HEK293 (cell line): ENCODE measurements around the gene GPR146.

Source experiments
- GFI1B ChIP-seq: fragments of 450-650 bp; formaldehyde crosslinking; IDR thresholded peaks from 2 replicates; pipeline ENCODE4 v1.5.1; 2016; ENCODE audit warnings: missing biosample characterization, missing genetic modification characterization
- SP3 ChIP-seq: fragments of 450-650 bp; formaldehyde crosslinking; IDR thresholded peaks from 2 replicates; pipeline ENCODE4 v1.5.1; 2016; ENCODE audit warnings: missing biosample characterization, missing genetic modification characterization
- ZNF114 ChIP-seq: fragments of 450-650 bp; formaldehyde crosslinking; IDR thresholded peaks from 2 replicates; pipeline ENCODE4 v1.5.0; 2017; ENCODE audit warnings: missing biosample characterization, missing genetic modification characterization
- ZNF169 ChIP-seq: fragments of 450-650 bp; formaldehyde crosslinking; IDR thresholded peaks from 2 replicates; pipeline ENCODE4 v1.5.1; 2016; ENCODE audit warnings: missing biosample characterization, missing genetic modification characterization
- ZNF274 ChIP-seq, 2 experiments: fragments of 200-500 bp in 1 of 2; fragments of 450-650 bp in 1 of 2; sonication (Bioruptor generic) in 1 of 2; formaldehyde crosslinking in 1 of 2; IDR thresholded peaks; 2 replicates each; pipeline versions ENCODE4 v1.5.1 to v1.6.1; 2014 to 2016; ENCODE audit warnings: borderline replicate concordance in 1 of 2, inconsistent platforms in 1 of 2, low read length in 1 of 2, missing biosample characterization in 1 of 2, missing genetic modification characterization in 1 of 2
- ZNF335 ChIP-seq: fragments of 450-650 bp; formaldehyde crosslinking; conservative IDR thresholded peaks from 2 replicates; pipeline ENCODE4 v1.5.1; 2016; ENCODE audit warnings: missing biosample characterization, missing genetic modification characterization
- ZNF48 ChIP-seq: fragments of 450-650 bp; formaldehyde crosslinking; IDR thresholded peaks from 2 replicates; pipeline ENCODE4 v1.5.1; 2016; ENCODE audit warnings: missing biosample characterization, missing genetic modification characterization
- ZNF510 ChIP-seq: fragments of 450-650 bp; formaldehyde crosslinking; IDR thresholded peaks from 2 replicates; pipeline ENCODE4 v1.5.1; 2018; ENCODE audit warnings: mild to moderate bottlenecking, missing genetic modification characterization, missing biosample characterization; ENCODE audit not compliant: insufficient replicate concordance
- ZNF521 ChIP-seq: fragments of 450-650 bp; formaldehyde crosslinking; IDR thresholded peaks from 2 replicates; pipeline ENCODE4 v1.5.1; 2017; ENCODE audit warnings: missing biosample characterization, mild to moderate bottlenecking, missing genetic modification characterization
- ZNF664 ChIP-seq: fragments of 450-650 bp; formaldehyde crosslinking; IDR thresholded peaks from 2 replicates; pipeline ENCODE4 v1.5.1; 2016; ENCODE audit warnings: missing biosample characterization, missing genetic modification characterization
- ZSCAN30 ChIP-seq: fragments of 450-650 bp; IDR thresholded peaks from 2 replicates; pipeline ENCODE4 v1.5.1; 2018; ENCODE audit warnings: missing biosample characterization, mild to moderate bottlenecking, missing genetic modification characterization, moderate library complexity
- ZXDB ChIP-seq: fragments of 450-650 bp; formaldehyde crosslinking; IDR thresholded peaks from 2 replicates; pipeline ENCODE4 v1.5.1; 2016; ENCODE audit warnings: missing biosample characterization, missing genetic modification characterization
- TF ChIP-seq, protein P1 (sequence below): fragments of 450-650 bp; formaldehyde crosslinking; conservative IDR thresholded peaks from 2 replicates; pipeline ENCODE4 v1.5.1; 2016; ENCODE audit warnings: low read depth, missing biosample characterization, missing genetic modification characterization
- TF ChIP-seq, protein P2 (sequence below): fragments of 450-650 bp; formaldehyde crosslinking; IDR thresholded peaks from 2 replicates; pipeline ENCODE4 v1.5.1; 2016; ENCODE audit warnings: missing biosample characterization, missing genetic modification characterization
- TF ChIP-seq, protein P3 (sequence below): fragments of 450-650 bp; formaldehyde crosslinking; IDR thresholded peaks from 2 replicates; pipeline ENCODE4 v1.5.1; 2016; ENCODE audit warnings: missing biosample characterization, missing genetic modification characterization
- TF ChIP-seq, protein P4 (sequence below): fragments of 450-650 bp; formaldehyde crosslinking; IDR thresholded peaks from 2 replicates; pipeline ENCODE4 v1.5.1; 2016; ENCODE audit warnings: missing biosample characterization, missing genetic modification characterization
- TF ChIP-seq, protein P5 (sequence below): fragments of 450-650 bp; formaldehyde crosslinking; IDR thresholded peaks from 2 replicates; pipeline ENCODE4 v1.5.1; 2017; ENCODE audit warnings: missing biosample characterization, missing genetic modification characterization
- TF ChIP-seq, protein P6 (sequence below): fragments of 450-650 bp; formaldehyde crosslinking; IDR thresholded peaks from 2 replicates; pipeline ENCODE4 v1.5.1; 2016; ENCODE audit warnings: missing biosample characterization, missing genetic modification characterization
- TF ChIP-seq, protein P7 (sequence below): fragments of 450-650 bp; formaldehyde crosslinking; IDR thresholded peaks from 2 replicates; pipeline ENCODE4 v1.5.1; 2017; ENCODE audit warnings: missing biosample characterization, missing genetic modification characterization

The GPR146 gene

DNA sequence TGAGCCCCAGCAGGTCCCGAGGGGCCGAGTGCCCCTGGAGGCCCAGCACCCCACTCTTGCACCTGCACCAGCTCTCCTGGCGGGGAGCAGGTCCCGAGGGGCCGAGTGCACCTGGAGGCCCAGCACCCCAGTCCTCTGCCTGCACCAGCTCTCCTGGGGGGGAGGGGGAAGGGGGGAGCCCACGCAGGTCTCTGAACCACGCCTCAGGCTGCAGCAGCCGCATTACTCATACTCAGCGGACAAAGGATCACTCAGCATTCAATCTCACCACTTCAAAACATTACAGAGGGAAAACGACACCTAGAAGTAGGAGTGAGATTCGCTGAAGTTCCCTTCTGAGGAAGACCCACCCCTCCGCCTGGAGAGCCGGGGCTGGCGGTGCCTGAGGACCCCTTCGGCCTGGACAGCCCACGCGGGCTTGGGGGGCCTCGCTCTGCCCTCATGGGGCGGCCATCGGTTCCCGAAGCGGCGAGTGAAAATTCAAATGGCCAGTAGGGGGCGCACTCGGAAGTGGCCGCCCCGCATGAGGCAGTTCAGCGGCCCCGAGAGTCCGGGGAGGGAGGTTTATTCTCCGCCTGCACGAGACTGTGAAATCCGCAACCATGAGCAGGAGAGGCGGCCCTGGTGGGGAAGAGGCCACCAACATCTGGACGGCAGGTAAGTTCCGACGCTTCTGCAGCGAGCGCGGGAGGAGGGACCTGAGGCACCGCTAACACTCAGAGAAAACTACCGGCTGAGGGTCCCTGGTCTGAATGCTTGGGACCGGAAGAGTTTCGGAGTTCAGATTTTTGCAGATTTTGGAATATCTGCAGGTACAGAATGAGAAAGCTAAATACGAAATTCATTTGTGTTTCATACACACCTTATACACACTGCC lies 42.5 kb downstream of the GPR146 start (continued):
- TF ChIP-seq, protein P1, sequence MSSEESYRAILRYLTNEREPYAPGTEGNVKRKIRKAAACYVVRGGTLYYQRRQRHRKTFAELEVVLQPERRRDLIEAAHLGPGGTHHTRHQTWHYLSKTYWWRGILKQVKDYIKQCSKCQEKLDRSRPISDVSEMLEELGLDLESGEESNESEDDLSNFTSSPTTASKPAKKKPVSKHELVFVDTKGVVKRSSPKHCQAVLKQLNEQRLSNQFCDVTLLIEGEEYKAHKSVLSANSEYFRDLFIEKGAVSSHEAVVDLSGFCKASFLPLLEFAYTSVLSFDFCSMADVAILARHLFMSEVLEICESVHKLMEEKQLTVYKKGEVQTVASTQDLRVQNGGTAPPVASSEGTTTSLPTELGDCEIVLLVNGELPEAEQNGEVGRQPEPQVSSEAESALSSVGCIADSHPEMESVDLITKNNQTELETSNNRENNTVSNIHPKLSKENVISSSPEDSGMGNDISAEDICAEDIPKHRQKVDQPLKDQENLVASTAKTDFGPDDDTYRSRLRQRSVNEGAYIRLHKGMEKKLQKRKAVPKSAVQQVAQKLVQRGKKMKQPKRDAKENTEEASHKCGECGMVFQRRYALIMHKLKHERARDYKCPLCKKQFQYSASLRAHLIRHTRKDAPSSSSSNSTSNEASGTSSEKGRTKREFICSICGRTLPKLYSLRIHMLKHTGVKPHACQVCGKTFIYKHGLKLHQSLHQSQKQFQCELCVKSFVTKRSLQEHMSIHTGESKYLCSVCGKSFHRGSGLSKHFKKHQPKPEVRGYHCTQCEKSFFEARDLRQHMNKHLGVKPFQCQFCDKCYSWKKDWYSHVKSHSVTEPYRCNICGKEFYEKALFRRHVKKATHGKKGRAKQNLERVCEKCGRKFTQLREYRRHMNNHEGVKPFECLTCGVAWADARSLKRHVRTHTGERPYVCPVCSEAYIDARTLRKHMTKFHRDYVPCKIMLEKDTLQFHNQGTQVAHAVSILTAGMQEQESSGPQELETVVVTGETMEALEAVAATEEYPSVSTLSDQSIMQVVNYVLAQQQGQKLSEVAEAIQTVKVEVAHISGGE (tag by site-specific recombination) = no peak
- peak; percentile 92 for TF ChIP-seq ZNF335
- TF ChIP-seq, protein P2, sequence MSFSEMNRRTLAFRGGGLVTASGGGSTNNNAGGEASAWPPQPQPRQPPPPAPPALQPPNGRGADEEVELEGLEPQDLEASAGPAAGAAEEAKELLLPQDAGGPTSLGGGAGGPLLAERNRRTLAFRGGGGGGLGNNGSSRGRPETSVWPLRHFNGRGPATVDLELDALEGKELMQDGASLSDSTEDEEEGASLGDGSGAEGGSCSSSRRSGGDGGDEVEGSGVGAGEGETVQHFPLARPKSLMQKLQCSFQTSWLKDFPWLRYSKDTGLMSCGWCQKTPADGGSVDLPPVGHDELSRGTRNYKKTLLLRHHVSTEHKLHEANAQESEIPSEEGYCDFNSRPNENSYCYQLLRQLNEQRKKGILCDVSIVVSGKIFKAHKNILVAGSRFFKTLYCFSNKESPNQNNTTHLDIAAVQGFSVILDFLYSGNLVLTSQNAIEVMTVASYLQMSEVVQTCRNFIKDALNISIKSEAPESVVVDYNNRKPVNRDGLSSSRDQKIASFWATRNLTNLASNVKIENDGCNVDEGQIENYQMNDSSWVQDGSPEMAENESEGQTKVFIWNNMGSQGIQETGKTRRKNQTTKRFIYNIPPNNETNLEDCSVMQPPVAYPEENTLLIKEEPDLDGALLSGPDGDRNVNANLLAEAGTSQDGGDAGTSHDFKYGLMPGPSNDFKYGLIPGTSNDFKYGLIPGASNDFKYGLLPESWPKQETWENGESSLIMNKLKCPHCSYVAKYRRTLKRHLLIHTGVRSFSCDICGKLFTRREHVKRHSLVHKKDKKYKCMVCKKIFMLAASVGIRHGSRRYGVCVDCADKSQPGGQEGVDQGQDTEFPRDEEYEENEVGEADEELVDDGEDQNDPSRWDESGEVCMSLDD (tag by site-specific recombination) = peak; percentile 44; the same call in 1 of the 2 replicates
- TF ChIP-seq ZNF48 (tag by site-specific recombination) = no peak
- no peak for TF ChIP-seq ZNF274 (IDR thresholded peaks at IDR 0.05; ENCODE audit: low read length)
- no peak for TF ChIP-seq ZNF274 (tag by site-specific recombination; IDR thresholded peaks at IDR 0.05; ENCODE audit: borderline replicate concordance)
- no peak for TF ChIP-seq GFI1B (tag by site-specific recombination)
- TF ChIP-seq, protein P3, sequence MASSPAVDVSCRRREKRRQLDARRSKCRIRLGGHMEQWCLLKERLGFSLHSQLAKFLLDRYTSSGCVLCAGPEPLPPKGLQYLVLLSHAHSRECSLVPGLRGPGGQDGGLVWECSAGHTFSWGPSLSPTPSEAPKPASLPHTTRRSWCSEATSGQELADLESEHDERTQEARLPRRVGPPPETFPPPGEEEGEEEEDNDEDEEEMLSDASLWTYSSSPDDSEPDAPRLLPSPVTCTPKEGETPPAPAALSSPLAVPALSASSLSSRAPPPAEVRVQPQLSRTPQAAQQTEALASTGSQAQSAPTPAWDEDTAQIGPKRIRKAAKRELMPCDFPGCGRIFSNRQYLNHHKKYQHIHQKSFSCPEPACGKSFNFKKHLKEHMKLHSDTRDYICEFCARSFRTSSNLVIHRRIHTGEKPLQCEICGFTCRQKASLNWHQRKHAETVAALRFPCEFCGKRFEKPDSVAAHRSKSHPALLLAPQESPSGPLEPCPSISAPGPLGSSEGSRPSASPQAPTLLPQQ (tag by site-specific recombination) = no peak
- no peak for TF ChIP-seq ZNF510 (tag by site-specific recombination)
- TF ChIP-seq ZNF169 (tag by site-specific recombination) = no peak
- TF ChIP-seq ZNF521 (tag by site-specific recombination) = no peak
- no peak for TF ChIP-seq ZXDB (tag by site-specific recombination)
- TF ChIP-seq, protein P4, sequence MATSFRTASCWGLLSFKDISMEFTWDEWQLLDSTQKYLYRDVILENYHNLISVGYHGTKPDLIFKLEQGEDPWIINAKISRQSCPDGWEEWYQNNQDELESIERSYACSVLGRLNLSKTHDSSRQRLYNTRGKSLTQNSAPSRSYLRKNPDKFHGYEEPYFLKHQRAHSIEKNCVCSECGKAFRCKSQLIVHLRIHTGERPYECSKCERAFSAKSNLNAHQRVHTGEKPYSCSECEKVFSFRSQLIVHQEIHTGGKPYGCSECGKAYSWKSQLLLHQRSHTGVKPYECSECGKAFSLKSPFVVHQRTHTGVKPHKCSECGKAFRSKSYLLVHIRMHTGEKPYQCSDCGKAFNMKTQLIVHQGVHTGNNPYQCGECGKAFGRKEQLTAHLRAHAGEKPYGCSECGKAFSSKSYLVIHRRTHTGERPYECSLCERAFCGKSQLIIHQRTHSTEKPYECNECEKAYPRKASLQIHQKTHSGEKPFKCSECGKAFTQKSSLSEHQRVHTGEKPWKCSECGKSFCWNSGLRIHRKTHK (tag by site-specific recombination) = no peak
- no peak for TF ChIP-seq SP3
- TF ChIP-seq, protein P5, sequence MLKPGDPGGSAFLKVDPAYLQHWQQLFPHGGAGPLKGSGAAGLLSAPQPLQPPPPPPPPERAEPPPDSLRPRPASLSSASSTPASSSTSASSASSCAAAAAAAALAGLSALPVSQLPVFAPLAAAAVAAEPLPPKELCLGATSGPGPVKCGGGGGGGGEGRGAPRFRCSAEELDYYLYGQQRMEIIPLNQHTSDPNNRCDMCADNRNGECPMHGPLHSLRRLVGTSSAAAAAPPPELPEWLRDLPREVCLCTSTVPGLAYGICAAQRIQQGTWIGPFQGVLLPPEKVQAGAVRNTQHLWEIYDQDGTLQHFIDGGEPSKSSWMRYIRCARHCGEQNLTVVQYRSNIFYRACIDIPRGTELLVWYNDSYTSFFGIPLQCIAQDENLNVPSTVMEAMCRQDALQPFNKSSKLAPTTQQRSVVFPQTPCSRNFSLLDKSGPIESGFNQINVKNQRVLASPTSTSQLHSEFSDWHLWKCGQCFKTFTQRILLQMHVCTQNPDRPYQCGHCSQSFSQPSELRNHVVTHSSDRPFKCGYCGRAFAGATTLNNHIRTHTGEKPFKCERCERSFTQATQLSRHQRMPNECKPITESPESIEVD (tag by site-specific recombination) = no peak
- TF ChIP-seq ZSCAN30 (tag by site-specific recombination) = 0 out of 2 replicates have a peak, but pooled peaks have one; percentile 48
- TF ChIP-seq, protein P6, sequence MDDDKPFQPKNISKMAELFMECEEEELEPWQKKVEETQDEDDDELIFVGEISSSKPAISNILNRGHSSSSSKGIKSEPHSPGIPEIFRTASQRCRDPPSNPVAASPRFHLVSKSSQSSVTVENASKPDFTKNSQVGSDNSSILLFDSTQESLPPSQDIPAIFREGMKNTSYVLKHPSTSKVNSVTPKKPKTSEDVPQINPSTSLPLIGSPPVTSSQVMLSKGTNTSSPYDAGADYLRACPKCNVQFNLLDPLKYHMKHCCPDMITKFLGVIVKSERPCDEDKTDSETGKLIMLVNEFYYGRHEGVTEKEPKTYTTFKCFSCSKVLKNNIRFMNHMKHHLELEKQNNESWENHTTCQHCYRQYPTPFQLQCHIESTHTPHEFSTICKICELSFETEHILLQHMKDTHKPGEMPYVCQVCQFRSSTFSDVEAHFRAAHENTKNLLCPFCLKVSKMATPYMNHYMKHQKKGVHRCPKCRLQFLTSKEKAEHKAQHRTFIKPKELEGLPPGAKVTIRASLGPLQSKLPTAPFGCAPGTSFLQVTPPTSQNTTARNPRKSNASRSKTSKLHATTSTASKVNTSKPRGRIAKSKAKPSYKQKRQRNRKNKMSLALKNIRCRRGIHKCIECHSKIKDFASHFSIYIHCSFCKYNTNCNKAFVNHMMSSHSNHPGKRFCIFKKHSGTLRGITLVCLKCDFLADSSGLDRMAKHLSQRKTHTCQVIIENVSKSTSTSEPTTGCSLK (tag by site-specific recombination) = no peak
- no peak for TF ChIP-seq ZNF114 (tag by site-specific recombination)
- TF ChIP-seq, protein P7, sequence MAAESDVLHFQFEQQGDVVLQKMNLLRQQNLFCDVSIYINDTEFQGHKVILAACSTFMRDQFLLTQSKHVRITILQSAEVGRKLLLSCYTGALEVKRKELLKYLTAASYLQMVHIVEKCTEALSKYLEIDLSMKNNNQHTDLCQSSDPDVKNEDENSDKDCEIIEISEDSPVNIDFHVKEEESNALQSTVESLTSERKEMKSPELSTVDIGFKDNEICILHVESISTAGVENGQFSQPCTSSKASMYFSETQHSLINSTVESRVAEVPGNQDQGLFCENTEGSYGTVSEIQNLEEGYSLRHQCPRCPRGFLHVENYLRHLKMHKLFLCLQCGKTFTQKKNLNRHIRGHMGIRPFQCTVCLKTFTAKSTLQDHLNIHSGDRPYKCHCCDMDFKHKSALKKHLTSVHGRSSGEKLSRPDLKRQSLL (tag by site-specific recombination) = no peak
- no peak for TF ChIP-seq ZNF664
